Mesodermal cell (in vitro differentiated cells): ENCODE results near the gene VSX1.

Source experiments
- H3K27ac ChIP-seq: 2 replicates; pipeline ENCODE4 v1.7.0; 2013; ENCODE audit warnings: mild to moderate bottlenecking, low read depth, low read length, moderate library complexity; ENCODE audit not compliant: severe bottlenecking
- H3K36me3 ChIP-seq: 2 replicates; pipeline ENCODE4 v1.7.1; 2013; ENCODE audit warnings: mild to moderate bottlenecking, low read length, moderate library complexity; ENCODE audit not compliant: control insufficient read depth, insufficient read depth
- H3K4me1 ChIP-seq: one replicate; pipeline ENCODE4 v1.7.1; 2013; ENCODE audit warnings: mild to moderate bottlenecking, low read length; ENCODE audit not compliant: insufficient read depth, control insufficient read depth, poor library complexity, severe bottlenecking
- H3K4me3 ChIP-seq: 2 replicates; pipeline ENCODE4 v1.7.0; 2013; ENCODE audit warnings: low read length, control low read depth, mild to moderate bottlenecking; ENCODE audit not compliant: insufficient read depth, poor library complexity, severe bottlenecking; ENCODE audit errors: extremely low read depth
- H3K9me3 ChIP-seq: 2 replicates; pipeline ENCODE4 v1.7.1; 2013; ENCODE audit warnings: mild to moderate bottlenecking, low read length, moderate library complexity; ENCODE audit not compliant: control insufficient read depth
- WGBS, 2 experiments: methylation state at CpG; one replicate each; pipeline ENCODE4 v1.1.5; 2013; ENCODE audit warnings: missing lambda C conversion rate in 2 of 2; ENCODE audit not compliant: insufficient coverage in 2 of 2; 5-methylcytosine and 5-hydroxymethylcytosine counted together

The VSX1 gene

DNA sequence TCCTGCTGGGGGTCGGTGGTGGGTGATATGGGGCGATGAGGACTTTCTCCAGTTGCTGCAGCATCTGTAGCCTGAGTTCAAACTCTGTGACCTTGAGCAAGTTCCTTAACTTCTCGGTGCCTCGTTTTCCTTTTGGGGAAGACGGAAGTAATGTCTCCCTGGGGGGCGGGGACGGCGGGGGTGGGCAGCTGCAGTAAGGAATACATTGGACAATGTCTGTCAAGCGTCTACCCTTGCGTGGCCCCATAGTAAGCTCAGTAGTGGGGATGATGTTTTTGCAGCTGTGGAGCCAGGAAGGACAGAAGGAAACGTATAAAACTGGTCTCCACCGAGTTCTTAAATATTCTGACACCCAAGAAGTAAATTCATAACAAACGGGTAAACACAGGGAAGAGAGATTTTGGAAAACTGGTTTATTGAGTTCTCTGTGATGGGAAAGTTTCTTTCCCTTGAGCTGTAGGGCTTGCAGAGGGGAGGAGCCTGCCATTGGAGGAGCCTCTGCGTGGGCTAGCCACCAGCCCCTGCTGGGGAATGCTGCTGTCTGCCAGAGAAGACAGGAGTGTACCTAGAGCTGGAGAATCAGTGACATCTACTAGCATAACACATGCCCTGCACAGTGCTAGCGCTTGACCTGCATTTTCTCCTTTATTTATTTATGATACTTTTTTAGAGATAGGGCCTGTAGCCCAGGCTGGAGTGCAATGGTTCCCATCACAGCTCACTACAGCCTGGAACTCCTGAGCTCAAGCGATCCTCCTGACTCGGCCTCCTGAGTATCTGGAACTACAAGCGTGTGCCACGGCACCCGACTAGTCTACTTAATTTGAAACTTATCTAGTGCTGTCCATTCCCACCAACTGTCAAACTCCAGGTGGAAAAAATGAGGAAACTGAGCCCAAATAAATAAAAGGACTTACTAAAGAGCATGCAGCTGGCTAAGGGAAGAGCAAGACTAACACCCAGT, 22.8 kb downstream of the VSX1 start:
- peaks cover 9% of the 10 kb centered on the region for H3K4me1 ChIP-seq
- no peak overlapping the region for H3K4me3 ChIP-seq
- H3K27ac ChIP-seq = no peak overlapping the region
- H3K36me3 ChIP-seq = no peaks in the 10 kb centered on the region
- WGBS, 2 experiments = 51 to 53% methylated on average over 10 to 14 of the region's 20 CpGs
- H3K9me3 ChIP-seq = no peaks in the 10 kb centered on the region

DNA sequence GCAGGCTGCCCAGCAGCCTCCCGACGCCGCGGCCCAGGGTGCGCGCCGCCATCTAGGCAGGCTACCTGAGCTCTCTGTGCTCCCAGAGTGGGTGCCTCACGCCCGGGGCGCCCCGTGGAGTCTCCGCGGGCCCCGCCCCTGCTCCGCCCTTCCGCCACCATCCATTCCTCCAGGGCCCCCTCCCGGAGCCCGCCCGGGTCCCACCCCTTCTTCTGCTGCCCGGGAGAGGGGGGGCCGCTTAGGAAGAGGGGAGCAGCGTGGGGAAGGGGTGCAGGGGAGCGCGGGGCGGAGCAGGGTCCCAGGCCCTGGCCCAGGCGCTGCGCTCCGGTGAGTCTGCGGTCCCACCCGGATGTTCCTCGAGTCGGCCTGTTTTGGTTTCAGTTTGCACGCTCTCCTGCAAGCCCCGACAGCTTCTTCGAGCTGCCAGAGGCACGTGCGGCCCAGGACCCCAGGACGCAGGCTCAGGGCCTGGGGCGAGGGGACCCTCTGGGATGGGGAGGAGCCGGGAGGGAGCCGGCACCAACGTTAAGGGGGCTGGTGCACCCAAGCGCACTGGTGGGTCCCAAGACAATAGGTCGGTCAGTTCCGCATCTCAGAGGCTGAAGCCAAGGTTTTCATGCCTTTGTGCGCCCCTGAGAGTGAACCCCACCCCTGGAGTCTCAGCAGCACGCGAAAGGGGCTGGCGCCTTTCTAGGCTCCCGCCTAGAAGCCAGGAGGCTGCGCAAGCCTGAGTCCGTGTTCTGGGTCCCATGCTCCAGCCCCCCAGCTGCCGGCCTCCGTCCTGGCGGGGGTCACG, 23.7 kb downstream of the VSX1 start, which contains the start of gene ACSS1:
TSS of gene ACSS1 (minus strand) at position 89 of the 796 bp plus-strand sequence. CDS start at position 52, 37 bp downstream.
- H3K4me1 ChIP-seq = peaks cover 9% of the 10 kb centered on the region
- WGBS, 2 experiments = 12 to 13% methylated on average over 25 to 38 of the region's 56 CpGs

DNA sequence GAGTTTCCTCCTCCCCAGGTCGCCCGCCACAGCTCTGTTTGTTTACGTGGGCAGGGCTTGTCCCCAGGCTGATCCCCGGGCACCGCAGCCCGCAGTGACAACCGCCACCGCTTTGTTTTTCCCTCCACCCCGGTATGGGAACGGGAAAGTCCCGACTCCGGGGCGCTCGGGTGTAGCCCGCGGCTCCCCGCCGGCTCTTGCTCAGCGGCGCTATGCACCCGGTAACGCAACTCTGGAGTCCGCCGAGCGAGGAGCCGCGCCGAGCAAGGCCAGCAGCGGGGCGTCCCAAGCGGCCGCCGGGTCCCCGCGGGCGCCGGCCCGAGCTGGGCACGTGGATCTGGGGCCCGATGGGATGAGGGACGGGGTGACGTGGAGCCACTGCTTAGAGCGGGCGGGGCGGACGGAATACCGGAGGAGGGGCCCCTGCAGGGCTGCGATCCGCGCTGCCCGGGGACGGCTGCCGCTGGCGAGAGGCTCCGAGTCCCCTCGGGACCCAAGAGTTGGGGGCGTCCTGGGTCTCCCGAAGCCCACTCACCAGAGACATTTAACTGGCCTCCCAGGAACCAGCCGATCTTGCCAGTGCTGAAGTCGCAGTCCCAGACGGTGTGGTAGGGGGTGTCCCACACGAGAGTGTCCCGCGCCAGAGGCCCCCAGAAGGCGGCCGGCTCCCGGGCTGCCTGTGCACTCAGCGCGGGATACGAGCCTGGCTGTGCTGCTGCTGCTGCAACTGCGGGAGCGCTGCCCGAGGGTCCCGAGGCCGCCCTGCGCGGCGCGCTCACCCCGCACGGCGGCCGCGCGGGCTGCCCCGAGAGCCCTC, 24.5 kb downstream of the VSX1 start:
- H3K27ac ChIP-seq = no peak overlapping the region
- H3K4me1 ChIP-seq = peaks cover 9% of the 10 kb centered on the region
- H3K9me3 ChIP-seq = no peaks in the 10 kb centered on the region
- H3K36me3 ChIP-seq = no peaks in the 10 kb centered on the region
- WGBS, 2 experiments = 0 to 1% methylated on average over 60 to 75 of the region's 86 CpGs
- H3K4me3 ChIP-seq = peak overlapping the region; percentile 31

More for the DNA sequence above, 23.7 kb downstream of the VSX1 start, which contains the start of gene ACSS1:
- Histone ChIP-seq H3K4me3 (peak within 1 kb of the TSS; percentile 31), H3K27ac (no peak within 1 kb of the TSS), H3K36me3 (no peaks in the 10 kb centered on the region), H3K9me3 (no peaks in the 10 kb centered on the region)

DNA sequence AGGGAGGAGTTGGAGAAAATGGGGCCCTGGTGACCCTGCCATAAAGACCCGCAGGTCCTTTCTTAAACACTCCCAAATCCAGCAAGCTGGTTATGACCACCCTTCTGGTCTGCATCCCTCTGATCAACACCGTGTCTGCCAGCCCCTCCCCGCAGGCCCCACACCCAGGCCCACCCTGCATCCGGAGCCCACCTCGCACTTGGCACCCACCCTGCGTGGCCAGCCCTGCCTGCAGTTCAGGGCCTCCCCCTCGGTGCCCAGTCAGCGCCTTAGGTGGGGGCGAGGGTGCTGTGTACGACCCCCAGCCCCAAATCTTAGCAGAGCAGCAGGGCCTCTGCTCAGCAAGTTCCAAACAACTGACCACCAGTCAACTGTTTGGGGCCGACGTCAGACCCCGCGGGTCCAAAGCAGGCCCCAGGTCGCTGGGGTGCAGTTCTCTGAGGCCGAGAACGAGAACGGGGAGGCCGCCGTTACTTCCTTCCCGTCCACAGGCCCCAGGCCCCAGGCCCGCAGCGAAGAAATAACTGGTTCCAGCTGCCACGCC, 25.2 kb downstream of the VSX1 start:
- H3K36me3 ChIP-seq = no peaks in the 10 kb centered on the region
- peak overlapping the region; percentile 31 for H3K4me3 ChIP-seq
- H3K27ac ChIP-seq = no peak overlapping the region
- H3K4me1 ChIP-seq = peaks cover 9% of the 10 kb centered on the region
- 31 to 42% methylated on average over 21 to 23 of the region's 24 CpGs for WGBS, 2 experiments
- H3K9me3 ChIP-seq = no peaks in the 10 kb centered on the region

DNA sequence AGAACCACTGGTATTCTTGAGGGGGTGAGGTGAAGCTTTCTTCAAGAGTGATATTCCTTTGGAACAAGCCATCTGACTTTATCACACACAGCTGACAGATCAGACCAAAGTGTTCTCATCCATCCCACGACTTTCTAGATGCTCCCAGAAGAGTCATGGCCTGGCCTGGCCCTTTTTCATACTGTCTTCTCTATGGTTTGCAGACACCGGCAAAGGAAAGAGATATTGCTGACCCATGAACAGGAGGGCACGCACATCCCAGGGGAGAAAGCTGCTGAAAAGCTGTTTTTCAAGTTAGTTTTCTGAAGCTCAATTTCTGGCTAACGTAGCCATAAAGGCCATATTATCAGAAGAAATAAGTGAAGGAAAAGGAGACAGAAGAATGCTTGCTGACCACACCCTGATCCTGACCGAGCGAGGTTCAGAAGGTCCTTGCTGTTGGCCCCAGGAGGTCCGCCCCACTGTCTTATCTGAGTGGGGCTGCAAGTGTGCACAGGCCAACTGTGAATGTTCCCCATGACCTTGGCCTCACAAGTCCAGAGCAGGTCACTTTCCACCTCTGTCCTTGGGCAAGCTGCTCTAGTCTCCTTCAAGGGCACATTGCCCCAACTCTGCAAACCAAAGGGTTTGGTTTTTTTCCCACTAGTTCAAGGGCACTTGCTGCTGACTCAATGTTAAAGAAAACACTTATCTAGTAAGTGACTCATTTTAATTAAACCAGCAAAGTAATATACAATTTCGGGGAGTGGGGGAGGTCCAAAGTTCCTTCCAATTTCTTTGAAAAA, 26.0 kb downstream of the VSX1 start:
- Histone ChIP-seq H3K4me3 (no peak overlapping the region), H3K4me1 (peaks cover 9% of the 10 kb centered on the region)
- 80 to 90% methylated on average over 7 of the region's 8 CpGs for WGBS, 2 experiments

DNA sequence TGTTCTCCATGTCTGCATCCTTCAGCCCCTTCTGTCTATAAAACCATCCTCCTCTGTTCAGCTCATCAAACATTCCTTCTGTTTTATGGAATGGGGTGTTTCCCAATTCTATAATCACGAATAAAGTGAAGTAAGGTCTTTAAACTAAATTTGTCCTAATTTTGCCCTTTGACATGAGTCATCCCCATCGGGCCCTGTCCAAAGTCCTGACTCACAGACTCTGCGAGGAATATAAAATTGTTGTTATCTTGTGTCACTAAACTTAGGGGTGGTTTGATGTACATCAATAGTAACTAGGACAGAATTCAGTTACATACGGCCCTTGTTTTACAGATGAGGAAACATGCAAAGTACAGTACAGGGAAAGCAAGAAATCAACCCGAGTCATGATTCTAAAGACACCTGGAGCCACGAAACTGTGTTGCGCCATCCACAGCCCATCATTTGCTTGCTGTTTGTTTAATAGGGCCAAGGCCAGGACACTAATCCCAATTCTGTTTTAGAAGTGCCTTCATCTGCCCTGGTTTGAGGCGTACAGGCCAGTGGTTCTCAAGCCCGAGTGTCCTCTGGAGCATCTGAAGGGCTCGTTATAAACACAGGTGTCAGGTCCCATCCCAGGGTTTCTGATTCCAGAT, 26.8 kb downstream of the VSX1 start:
- Histone ChIP-seq H3K4me3 (no peak overlapping the region), H3K27ac (no peak overlapping the region), H3K9me3 (no peaks in the 10 kb centered on the region), H3K4me1 (peaks cover 9% of the 10 kb centered on the region), H3K36me3 (no peaks in the 10 kb centered on the region)
- 82 to 84% methylated on average over 8 to 9 of the region's 10 CpGs for WGBS, 2 experiments

More for the DNA sequence above, 26.0 kb downstream of the VSX1 start:
- no peaks in the 10 kb centered on the region for H3K9me3 ChIP-seq
- no peak overlapping the region for H3K27ac ChIP-seq
- no peaks in the 10 kb centered on the region for H3K36me3 ChIP-seq

DNA sequence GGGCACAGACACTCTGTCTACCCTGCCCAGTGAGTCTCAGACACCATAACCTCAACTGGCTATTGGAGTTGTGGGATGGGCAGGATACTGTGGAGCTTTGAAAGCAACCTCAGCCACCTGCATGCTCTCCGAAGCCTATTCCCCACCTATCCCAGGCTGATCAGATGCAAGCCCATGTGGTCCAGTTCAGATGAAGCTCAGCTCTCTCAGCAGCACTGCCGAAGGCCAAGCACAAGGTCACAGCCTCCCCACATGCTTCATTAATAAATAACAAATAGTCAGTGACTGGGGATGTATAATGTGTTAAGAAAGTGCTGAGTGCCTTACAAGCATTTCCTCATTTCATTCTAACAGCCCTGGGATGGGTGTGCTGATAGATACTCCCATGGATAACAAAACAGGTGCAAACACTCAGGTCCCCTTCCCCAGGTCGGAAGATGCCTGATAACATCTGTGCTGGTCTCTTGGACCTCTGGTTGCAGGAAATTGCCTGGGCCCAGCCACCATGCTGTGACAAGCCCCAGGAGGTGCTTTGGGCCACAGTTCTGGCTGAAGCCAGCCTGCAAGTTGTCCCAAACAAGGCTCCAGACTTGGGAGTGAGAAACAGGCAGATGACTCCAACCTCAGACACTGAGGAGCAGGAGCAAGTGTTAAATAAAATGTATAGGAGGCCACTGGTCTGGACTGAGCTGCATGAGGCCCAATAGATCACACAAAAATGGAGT, 27.7 kb downstream of the VSX1 start:
- 60 to 69% methylated on average over 2 of the region's 3 CpGs for WGBS, 2 experiments

DNA sequence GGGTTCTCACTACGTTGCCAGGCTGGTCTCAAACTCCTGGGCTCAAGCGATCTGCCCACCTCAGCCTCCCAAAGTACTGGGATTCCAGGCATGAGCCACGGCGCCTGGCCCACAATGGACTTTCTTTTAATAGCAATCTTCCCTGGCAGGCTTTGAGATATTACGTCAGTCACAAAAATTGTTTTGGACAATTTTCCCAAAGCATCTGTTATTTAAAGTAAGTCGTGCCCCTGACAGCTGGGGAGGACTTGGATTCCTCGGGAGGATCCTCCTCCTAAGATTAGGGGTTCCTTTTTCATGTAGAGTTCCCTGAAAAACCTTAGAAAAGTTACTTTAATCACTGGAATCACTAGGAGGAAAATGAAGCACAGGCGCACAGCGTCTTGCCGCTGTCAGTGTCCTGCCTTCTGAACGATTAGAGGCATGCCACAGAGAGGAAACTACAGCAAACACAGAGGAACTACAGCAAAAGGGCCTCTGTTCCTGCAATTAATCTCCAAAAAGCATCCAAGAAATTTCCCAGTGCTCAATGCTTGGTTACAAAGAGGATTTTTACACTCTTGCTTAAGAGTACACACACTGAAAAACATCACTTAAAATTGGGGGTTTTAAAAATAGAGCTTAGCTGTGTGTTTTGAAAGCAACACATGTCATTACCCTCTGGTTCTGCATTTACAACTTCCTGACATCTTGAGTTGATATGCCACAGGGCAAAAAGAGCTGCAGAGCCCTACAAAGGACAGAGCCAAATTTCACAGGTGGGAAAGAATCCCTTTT, 28.5 kb downstream of the VSX1 start:
- Histone ChIP-seq H3K4me1 (peaks cover 4% of the 10 kb centered on the region), H3K4me3 (no peak overlapping the region), H3K27ac (no peak overlapping the region), H3K9me3 (no peaks in the 10 kb centered on the region), H3K36me3 (no peaks in the 10 kb centered on the region)
- WGBS, 2 experiments = 78 to 85% methylated on average over 9 to 11 of the region's 11 CpGs

More for the DNA sequence above, 27.7 kb downstream of the VSX1 start:
- Histone ChIP-seq H3K4me3 (no peak overlapping the region), H3K4me1 (peaks cover 9% of the 10 kb centered on the region), H3K27ac (no peak overlapping the region), H3K9me3 (no peaks in the 10 kb centered on the region), H3K36me3 (no peaks in the 10 kb centered on the region)
